Mucosa of stomach (tissue), 1 donor: ENCODE results near the gene NEURL1B.
"Not testable (repeated sequence)": the region's sequence is repeated elsewhere in the genome, so short reads cannot be mapped to it uniquely, and the experiment has no call there.

ENCODE experiments used
- H3K27me3 ChIP-seq: one replicate; pipeline ENCODE4 v1.7.0; 2013; ENCODE audit warnings: mild to moderate bottlenecking, low read length; ENCODE audit not compliant: control insufficient read depth, insufficient read depth
- H3K36me3 ChIP-seq: one replicate; pipeline ENCODE4 v1.7.0; 2013; ENCODE audit warnings: low read length; ENCODE audit not compliant: control insufficient read depth, insufficient read depth
- H3K4me1 ChIP-seq: one replicate; pipeline ENCODE4 v1.7.0; 2013; ENCODE audit warnings: mild to moderate bottlenecking, low read length; ENCODE audit not compliant: control insufficient read depth, insufficient read depth
- H3K4me3 ChIP-seq: one replicate; pipeline ENCODE4 v1.7.0; 2013; ENCODE audit warnings: low read length
- H3K9ac ChIP-seq: one replicate; pipeline ENCODE4 v1.7.0; 2013; ENCODE audit warnings: mild to moderate bottlenecking, low read length, moderate library complexity
- H3K9me3 ChIP-seq: one replicate; pipeline ENCODE4 v1.7.0; 2013; ENCODE audit warnings: mild to moderate bottlenecking, low read length, moderate library complexity; ENCODE audit not compliant: control insufficient read depth
- donor health status: Pancreatic carcinoma.

NEURL1B gene

GRCh38 chr5:172598251-172599203 lies 42.5 kb upstream of the NEURL1B start:
- Histone ChIP-seq H3K36me3 (no peaks in the 10 kb centered on the region), H3K4me1 (peaks cover 5% of the 10 kb centered on the region), H3K27me3 (no peaks in the 10 kb centered on the region), H3K9me3 (no peaks in the 10 kb centered on the region), H3K4me3 (no peak overlapping the region), H3K9ac (no peak overlapping the region)

DNA sequence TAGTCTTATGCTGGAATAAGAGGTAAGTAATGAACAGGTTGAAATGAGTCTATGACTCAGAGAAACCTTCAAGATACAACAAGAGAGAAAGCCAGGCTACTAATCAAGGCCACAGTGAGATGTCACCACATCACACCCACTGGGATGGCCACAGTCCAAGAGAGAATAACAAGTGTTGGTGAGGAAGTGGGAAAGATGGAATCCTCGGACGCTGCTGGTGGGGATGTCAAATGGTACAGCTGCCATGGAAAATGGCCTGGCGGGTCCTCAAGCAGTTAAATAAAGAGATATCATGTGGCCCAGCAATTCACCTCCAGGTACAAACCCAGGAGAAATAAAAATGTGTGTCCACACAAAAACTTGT lies 41.9 kb upstream of the NEURL1B start:
- Histone ChIP-seq H3K4me1 (peaks cover 5% of the 10 kb centered on the region), H3K4me3 (no peak overlapping the region)

DNA sequence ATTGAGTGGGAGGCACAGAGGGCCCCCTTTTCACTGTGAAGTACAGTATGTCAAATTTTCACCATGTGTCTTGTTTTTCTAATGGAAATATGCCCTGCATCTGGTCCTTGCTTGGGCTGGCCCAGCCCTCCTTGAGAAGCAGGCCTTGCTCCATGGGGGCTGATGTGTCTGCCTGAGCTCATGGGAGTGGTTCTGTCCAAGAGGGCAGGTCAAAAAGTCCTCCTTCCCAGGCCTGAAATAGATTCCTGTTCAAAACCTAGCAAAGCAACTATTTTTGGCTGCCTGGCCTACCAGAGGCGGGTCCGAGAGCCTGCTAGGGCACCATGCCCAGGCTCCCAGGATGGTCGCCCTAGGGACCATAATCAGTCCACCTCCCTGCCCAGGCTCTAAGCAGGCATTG lies 40.5 kb upstream of the NEURL1B start:
- Histone ChIP-seq H3K9me3 (no peaks in the 10 kb centered on the region), H3K9ac (no peak overlapping the region), H3K36me3 (no peaks in the 10 kb centered on the region), H3K4me1 (no peaks in the 10 kb centered on the region), H3K27me3 (no peaks in the 10 kb centered on the region), H3K4me3 (no peak overlapping the region)

More for the DNA sequence above, 41.9 kb upstream of the NEURL1B start:
- Histone ChIP-seq H3K27me3 (no peaks in the 10 kb centered on the region), H3K9ac (no peak overlapping the region), H3K9me3 (no peaks in the 10 kb centered on the region), H3K36me3 (no peaks in the 10 kb centered on the region)

GRCh38 chr5:172601576-172601975 lies 39.5 kb upstream of the NEURL1B start:
- H3K9me3 ChIP-seq, H3K4me3 ChIP-seq, H3K27me3 ChIP-seq, H3K9ac ChIP-seq, H3K36me3 ChIP-seq, H3K4me1 ChIP-seq: not testable (repeated sequence)

DNA sequence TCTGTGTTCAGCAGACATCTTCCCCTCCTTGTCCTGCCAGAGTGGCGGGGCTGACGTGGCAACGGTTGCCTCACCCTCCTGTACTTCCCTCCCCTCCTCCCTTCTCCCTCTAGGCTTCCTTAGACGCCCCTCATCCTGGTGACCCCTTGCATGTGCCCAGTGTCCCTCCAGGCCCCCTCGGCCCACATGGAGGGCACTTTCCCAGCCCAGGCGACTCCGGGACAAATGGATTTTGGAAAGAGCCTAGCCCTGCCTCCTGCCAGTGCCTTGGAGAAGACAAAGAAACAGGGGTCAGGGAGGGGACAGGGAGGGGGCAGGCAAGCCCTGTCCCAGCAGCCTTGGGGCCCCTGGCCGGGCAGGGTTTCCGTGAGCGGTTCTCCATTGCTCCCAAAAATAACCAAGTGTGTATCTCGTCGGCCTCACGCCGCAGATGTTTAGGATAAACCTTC lies 38.3 kb upstream of the NEURL1B start:
- H3K36me3 ChIP-seq, result no peaks in the 10 kb centered on the region
- no peaks in the 10 kb centered on the region for H3K4me1 ChIP-seq
- no peaks in the 10 kb centered on the region for H3K9me3 ChIP-seq
- no peak overlapping the region for H3K9ac ChIP-seq
- H3K27me3 ChIP-seq, result no peaks in the 10 kb centered on the region
- no peak overlapping the region for H3K4me3 ChIP-seq

DNA sequence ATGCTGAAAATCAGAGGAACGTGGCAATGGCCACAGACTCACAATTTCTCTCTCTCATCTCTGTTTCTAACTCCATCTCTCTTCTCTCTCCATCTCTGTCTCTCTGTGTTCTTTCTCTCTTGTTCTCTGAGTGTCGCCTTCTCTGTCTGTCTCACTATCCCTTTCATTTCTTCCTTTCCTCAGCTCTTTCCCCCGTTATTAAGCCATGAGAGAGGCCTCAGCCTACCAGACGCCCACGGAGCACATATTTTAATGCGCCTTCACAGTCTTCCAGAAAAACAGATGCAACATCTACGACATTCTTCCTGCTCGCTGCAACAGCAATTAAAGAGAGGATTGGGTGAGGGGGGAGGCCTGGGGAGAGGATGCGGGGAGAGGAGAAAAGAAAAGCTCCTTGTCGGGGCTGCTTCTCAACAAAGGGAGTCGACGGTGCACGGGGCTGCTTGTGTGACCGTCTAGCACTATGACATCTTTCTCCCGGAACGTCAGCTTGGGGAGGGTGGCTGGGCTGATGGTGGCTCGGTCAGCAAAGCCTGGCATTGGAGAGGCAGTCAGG lies 37.7 kb upstream of the NEURL1B start:
- H3K36me3 ChIP-seq, result no peaks in the 10 kb centered on the region
- no peaks in the 10 kb centered on the region for H3K4me1 ChIP-seq
- H3K9ac ChIP-seq, result no peak overlapping the region
- no peak overlapping the region for H3K4me3 ChIP-seq
- no peaks in the 10 kb centered on the region for H3K9me3 ChIP-seq
- H3K27me3 ChIP-seq, result no peaks in the 10 kb centered on the region

GRCh38 chr5:172605466-172605865 lies 35.6 kb upstream of the NEURL1B start:
- Histone ChIP-seq H3K4me3 (no peak overlapping the region), H3K36me3 (no peaks in the 10 kb centered on the region), H3K27me3 (no peaks in the 10 kb centered on the region), H3K4me1 (no peaks in the 10 kb centered on the region), H3K9ac (no peak overlapping the region), H3K9me3 (no peaks in the 10 kb centered on the region)

DNA sequence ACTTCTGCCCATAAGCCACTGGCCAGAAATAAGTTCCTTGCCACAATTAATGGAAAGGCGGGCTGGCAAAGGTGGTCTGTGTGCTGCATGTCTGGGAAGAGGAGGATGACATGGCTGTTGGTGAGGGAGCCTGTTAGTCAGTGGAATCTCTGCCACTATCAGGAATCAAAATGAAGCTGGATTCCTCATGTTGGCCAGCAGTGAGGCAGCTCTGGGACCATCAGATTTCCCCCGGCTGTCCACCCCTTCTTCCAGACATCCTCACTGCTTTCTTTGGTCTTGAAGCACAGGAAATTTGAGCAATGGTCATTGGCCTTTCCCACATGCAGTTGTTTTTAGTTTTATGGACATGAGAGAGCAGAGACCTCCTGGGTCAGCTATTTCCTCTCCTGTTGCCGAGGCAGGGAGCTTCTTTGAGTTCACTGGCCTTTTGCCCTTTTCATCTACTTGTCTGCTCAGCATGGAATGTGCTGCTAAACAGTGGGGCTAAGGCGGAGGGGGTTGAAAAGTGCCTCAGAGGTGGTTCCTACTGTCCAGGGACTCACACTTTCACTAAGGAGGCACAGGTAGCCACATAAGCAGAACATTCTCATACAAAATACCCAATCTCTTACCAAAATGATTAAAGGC lies 34.8 kb upstream of the NEURL1B start:
- Histone ChIP-seq H3K9ac (no peak overlapping the region), H3K4me1 (no peaks in the 10 kb centered on the region), H3K4me3 (no peak overlapping the region), H3K36me3 (no peaks in the 10 kb centered on the region), H3K27me3 (no peaks in the 10 kb centered on the region), H3K9me3 (no peaks in the 10 kb centered on the region)

DNA sequence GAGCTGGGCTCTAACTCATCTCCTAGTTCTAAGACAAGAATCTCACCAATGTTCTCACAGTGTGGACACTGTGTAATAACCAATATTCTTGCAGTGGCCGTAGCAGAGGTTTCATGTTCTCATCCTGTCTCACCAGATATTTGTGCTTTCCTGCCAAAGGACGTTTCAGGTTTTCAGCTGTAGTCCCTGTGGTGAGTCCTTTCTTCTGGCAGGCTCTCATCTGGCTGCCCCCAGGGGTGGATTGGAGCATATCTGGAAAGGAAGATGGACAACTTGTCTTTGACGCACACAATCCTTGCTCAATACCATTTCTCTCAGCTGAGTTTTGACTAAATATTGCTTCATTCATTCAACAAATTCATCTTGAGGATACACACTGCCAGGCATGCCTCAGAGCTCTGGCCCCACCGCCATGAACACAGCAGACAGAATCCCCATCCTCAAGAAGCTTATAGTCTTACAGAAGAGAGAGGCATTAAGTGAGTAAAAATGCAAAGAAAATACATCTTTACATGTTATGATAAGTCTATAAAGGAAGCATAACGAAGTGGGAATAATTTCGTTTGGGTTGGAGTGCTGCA lies 33.8 kb upstream of the NEURL1B start:
- H3K9me3 ChIP-seq, result no peaks in the 10 kb centered on the region
- H3K36me3 ChIP-seq, result no peaks in the 10 kb centered on the region
- H3K9ac ChIP-seq, result no peak overlapping the region
- H3K4me3 ChIP-seq, result no peak overlapping the region
- peaks cover 8% of the 10 kb centered on the region for H3K4me1 ChIP-seq
- no peaks in the 10 kb centered on the region for H3K27me3 ChIP-seq

DNA sequence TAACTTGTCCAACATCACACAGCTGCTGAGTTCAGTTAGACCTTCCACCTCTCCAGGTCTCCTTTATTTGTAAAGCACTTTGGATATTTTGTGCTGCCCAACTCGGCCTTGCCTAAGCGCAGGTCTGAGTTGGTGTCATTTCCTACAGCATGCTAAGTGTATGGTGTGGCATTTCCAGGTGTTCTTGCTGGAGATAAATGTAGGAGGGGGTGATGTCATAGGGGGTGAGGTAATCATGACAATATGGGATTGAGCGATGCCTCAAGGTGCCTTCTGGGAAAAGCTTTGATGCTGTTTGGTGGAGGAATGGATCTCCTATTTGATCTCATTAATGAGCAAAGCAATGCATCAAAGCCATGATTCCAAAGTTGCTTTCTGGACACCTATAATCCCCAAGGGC lies 32.3 kb upstream of the NEURL1B start:
- no peak overlapping the region for H3K4me3 ChIP-seq
- H3K9ac ChIP-seq, result no peak overlapping the region
- H3K9me3 ChIP-seq, result no peaks in the 10 kb centered on the region
- H3K4me1 ChIP-seq, result peaks cover 8% of the 10 kb centered on the region
- H3K27me3 ChIP-seq, result no peaks in the 10 kb centered on the region
- H3K36me3 ChIP-seq, result no peaks in the 10 kb centered on the region

DNA sequence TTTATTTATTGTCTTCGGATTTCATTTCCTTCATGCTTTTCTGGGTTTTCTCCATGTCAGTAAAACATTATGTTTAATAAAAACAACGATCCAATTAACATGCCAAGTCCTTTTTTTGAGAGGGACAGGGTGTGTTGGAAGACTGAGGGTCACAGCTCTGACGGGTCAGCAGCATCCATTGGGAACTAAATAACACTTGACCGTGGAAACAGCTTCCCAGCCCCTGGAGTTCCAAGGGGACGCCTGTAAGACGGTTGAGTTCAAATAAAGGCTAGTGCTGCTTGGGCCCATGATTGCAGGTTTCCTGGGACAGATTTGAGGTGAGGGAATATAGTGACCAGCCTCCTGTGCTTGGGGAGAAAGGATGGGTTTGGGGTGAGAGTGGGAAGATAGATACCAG lies 30.4 kb upstream of the NEURL1B start:
- peaks cover 8% of the 10 kb centered on the region for H3K4me1 ChIP-seq
- H3K36me3 ChIP-seq, result no peaks in the 10 kb centered on the region
- no peak overlapping the region for H3K9ac ChIP-seq
- no peak overlapping the region for H3K4me3 ChIP-seq
- H3K27me3 ChIP-seq, result no peaks in the 10 kb centered on the region
- no peaks in the 10 kb centered on the region for H3K9me3 ChIP-seq

DNA sequence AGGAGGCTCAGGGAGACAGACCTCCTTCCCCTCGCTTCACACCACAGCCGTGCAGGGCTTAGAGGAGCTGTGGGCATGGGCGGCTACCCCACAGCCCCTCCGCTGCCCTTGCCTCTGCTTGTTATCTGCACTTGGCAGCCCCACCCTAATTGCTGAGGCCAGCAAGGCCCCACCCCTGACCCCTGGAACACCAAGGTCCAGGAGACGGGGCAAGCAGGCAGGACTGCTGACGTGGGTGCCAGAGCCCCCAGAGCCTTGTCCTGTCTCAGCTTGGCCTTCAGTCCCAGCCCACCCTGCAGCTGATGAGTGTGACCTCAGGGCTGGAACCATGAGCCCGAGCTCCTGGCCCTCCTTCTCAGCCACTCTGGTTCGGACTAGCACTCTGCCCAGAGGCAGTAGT lies 29.1 kb upstream of the NEURL1B start:
- Histone ChIP-seq H3K27me3 (no peaks in the 10 kb centered on the region), H3K4me3 (no peak overlapping the region), H3K4me1 (peaks cover 8% of the 10 kb centered on the region), H3K9ac (no peak overlapping the region), H3K36me3 (no peaks in the 10 kb centered on the region), H3K9me3 (no peaks in the 10 kb centered on the region)
